NCI-H1930 (cell line): ENCODE results near the gene CIAO3.
A peak's percentile ranks its signal among the peaks of the same experiment; 100 is the strongest.
"Not testable (repeated sequence)": the region's sequence is repeated elsewhere in the genome, so short reads cannot be mapped to it uniquely, and the experiment has no call there.

Experiments
- DNase-seq, 2 experiments: peaks; one replicate each; lab custom pipeline; 2025; lab: John Stamatoyannopoulos, UW

CIAO3 gene

DNA sequence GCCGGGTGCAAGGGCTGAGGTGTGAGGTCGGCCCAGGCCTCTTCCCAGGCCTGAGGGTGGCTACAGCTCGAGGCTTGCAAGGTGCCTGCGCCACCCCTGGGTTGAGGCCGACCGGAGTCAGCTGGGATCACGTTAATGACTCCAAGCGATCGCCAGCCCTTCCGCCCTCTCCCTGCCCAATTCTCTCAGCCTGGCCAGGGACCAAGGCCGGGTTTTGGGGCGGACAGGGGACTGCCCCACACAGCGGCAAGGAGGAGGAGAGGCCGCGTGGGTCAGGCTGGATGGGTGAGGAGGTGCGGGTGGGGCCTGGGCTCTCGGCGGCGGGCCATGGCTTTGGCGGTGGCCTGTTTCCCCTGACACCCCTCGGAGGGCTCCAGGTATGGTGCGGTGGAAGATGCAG lies 47.4 kb downstream of the CIAO3 start:
- DNase-seq = no peak

DNA sequence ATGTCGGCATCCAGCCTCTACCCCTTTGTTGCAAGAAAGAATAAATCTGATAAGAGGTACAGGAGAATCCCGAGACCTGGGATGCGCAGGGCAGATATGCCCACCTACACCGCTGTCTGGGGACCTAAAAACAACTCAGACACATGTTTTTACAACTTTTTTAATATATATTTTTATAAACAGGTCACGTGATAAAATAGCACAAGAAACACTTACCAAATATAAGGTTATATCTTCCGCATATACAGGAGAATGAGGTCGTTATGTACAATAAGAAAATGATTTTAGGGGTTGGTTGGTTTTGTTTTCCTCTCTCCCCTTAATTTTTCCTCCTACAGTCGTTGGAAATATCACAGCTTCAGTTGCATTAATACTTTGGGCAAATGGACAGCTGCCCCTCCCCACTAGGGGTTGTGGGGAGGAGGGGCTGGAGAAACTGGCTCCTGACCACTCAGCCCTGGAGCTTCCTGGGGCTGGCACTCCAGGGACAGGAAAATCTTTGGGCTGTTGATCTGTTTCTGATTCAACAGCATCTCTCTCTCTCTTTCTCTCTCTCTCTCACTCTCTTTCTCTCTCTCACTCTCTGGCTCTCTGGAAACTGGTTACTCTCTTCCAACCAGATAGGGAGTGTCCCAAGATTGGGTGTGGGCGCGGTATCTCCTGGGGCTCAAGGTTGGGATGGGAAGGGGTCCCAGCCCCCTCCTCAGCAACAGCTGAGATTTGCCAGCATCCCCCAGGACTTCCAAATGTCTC lies 48.3 kb downstream of the CIAO3 start:
- no peak for DNase-seq

DNA sequence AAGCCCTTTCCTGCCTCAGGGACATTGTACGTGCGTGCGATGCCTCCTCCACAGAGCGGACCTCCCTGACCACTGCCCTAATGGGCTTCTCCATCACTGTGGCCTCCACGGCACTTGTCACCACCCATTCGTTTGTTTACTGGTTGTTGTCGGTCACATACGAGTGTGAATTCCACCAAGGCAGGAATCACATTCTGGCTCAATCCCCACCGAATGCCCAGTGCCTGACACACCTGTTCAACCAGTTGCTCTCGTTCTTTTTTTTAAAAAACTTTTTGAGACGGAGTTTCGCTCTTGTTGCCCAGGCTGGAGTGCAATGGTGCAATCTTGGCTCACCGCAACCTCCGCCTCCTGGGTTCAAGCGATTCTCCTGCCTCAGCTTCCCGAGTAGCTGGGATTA lies 49.6 kb downstream of the CIAO3 start:
- not testable (repeated sequence) for DNase-seq

DNA sequence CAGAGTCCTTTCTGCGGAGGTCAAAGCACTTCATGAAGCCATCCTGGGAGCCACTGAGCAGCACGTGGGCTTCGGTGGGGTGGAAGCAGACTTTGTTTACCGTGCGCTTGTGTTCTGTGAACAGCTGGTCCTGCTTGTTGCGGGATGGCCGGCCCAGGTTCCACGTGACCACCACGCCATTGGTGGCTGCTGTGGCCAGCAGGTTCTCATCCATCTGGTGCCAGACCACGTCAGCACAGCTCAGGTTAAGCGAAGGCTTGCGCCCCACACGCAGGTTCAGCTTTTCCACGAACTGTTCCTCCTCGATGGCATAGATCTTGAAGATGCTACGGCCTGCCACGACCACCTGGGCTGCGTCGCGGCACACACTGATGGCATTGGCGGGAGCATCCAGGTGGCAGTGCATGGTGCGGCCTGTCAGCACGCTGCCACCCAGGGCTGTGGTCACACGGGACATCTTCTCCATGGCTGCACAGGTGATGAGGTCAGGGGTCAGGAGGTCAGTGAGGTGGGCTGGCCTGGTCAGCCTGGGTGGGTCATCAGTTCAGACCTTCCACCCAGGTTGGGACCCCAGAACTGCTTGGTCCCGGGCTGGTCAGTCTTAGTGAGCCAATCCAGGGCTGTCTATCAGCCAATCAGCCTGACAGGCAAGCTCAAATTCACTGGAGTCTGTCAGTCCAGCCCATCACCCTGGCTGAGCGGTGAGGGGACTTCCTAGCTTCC lies 51.5 kb downstream of the CIAO3 start:
- no peak for DNase-seq

DNA sequence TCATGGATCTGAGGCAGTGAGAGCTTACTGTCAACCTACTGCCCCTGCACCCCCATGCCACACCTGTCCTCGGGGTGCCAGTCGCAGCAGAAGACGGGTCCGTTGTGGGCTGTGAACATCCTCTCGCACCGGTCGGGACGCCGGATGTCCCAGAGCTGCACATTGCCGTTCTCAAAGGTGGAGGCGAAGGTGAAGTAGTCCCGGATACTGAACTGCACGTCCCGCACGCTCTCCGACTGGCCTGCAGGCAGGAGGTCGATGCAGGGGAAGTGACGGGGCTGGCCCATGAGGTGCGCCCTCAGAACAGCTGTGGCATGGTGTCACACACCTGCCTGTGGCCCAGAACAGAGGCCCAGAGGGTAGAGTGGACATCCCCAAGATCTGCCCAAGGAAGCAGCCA lies 53.3 kb downstream of the CIAO3 start:
- no peak for DNase-seq

DNA sequence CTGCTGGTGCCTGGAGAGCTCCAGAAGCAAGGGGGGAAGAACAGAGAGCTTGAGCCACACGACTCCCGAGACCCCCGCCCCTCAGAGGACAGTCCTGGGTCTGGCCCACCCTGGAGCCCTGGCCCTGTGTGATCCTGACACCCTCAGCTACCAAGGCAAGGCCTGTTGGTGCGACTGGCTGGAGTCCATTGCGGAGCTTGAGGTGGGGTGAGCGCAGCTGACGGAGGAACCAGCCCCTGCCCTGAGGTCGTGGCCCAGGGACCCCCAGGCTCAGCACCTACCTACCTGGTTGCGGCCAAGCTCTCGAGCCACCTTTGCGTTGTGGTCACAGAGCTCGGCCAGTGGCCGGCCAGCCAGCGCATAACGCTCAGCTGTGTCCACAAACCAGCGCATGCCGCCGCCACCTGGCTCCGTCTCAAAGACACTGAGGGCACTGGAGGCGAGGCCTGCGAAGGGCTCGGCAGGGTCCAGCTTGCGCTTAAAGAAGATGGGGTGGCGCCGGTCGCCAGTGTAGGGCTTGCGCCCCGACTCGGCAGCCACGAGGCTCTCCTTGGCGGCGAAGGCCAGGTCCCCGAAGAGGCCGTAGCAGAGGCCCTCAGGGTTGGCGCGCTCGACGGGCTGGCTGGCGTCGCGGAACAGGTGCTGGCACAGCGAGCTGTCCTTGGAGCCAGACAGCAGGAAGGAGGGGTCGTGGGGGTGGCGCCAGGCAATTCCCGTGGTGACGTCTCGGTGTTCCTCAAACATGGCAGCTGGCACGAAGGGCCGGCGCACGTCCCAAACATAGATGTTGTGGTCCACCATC lies 54.1 kb downstream of the CIAO3 start:
- DNase-seq = no peak

DNA sequence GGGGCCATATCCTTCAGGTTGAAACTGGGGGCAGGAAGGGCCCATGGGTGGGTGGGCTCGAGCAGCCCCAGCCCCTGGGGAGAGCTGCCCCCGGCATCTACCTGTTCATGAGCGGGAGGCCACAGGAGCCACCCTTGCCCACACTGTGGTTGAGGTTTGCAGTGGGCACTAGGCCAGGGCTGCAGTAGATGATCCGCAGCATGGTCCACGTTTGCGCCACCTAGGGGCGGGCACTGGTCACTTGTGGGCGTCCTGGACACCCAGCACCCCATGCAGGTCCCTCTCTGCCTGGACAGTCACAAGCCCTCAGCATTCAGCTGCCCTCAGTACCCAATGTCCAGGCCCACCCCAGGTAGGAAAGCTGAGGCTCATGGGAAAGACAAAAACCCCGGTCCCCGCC lies 54.8 kb downstream of the CIAO3 start:
- peak; percentile 35 to 69 for DNase-seq

DNA sequence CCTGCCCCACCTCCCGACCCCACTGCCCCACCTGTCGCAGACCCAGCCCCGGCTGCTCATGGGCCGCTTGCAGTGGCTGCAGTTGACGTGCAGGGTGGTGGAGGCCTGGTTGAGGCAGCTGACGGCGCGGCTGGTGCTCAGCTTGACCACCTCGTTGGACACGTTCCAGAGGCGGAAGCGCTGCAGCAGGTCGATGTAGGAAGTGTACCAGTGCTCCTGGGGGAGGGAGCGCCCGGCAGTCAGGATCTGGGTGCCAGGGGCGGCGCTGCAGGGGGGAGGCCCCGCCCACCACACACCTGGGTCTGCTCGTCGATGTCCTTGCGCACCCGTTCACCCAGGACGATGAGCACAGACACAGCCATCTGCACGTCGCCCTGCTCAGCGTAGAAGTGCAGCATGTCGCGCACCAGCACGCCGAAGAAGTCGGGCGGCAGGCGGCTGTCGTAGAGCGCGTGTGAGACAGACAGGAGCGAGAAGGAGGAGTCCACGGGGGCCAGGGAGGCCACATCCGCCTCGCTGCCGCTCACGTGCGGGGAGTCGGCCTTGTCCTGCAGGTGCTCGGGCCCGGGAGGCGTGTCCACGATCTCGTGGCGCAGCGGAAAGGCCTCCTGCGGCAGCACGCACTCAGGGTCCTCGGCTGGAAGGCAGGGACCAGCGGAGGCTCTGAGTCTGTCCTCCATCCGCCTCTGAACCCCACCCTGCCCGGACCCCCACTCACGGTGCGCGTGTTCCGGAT lies 55.7 kb downstream of the CIAO3 start:
- no peak for DNase-seq

DNA sequence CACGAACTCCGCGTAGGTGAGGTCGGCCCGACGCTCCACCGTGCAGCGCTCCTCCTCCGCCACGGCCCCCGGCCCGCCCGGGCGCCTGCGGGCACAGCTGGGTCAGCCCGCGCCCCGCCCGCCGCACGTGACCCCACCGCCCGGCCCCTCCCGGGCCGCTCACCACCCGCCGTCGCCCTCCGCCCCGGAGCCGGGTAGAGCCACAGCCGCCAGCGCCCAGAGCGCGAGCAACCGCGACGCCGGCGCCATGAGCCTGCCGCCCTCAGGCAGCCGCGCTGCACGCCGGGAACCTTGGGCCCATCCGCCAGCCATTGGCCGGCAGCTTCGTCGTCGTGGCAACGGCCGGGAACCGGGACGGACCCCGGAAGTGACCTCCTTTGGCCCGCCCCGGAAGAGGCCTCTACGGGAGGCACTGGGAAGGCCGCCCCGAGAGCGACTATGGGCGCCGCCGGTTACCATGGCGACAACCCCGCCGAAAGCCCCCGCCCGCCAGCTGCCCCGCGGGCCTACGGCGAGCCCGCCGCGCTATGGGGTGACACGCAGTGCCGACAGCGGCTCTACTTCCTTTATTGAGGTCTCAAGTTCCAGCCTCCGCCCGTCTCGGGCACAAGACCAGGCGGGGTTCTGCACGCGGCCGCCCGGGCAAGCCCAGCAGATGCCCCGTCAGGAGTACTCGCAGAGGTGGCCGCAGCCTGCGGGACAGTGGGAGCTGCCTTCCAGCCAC lies 56.6 kb downstream of the CIAO3 start, which contains the start of gene JMJD8:
TSS of gene JMJD8 (minus strand) at position 264 of the 724 bp plus-strand sequence. CDS start at position 249, 15 bp downstream.
- DNase-seq = peak; percentile 95 to 98

DNA sequence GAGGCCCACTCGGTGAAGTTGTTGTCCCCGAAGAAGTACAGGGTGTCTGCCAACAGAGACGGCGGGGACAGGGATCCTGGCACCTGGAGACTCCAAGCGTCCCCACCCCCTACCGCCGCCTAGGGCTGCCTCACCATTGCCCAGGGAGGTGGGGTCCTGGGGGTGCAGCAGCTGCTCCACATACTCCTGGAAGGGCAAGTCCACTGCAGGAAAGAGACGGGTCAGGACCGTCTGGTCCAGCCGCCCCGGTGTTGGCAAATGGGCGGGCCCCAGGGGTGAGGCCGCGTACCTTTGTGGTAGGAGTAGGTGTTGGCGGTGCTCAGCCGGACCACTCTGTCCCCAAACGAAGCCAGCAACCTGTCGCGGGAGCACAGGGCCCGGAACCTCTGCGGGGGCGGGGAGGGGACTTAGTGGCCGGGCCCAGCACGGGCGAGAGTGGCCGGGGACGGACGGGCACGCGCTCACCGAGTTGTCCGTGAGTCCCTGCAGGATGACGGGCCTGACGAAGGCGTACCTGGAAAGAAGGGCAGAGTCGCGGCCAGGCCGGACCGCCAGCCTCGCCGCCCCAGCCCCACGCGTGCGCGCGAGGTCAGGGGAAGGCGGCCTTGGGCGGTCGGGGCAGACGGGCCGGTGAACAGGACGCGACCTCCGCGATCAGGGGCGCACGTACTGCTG lies 57.3 kb downstream of the CIAO3 start:
- DNase-seq = no peak

DNA sequence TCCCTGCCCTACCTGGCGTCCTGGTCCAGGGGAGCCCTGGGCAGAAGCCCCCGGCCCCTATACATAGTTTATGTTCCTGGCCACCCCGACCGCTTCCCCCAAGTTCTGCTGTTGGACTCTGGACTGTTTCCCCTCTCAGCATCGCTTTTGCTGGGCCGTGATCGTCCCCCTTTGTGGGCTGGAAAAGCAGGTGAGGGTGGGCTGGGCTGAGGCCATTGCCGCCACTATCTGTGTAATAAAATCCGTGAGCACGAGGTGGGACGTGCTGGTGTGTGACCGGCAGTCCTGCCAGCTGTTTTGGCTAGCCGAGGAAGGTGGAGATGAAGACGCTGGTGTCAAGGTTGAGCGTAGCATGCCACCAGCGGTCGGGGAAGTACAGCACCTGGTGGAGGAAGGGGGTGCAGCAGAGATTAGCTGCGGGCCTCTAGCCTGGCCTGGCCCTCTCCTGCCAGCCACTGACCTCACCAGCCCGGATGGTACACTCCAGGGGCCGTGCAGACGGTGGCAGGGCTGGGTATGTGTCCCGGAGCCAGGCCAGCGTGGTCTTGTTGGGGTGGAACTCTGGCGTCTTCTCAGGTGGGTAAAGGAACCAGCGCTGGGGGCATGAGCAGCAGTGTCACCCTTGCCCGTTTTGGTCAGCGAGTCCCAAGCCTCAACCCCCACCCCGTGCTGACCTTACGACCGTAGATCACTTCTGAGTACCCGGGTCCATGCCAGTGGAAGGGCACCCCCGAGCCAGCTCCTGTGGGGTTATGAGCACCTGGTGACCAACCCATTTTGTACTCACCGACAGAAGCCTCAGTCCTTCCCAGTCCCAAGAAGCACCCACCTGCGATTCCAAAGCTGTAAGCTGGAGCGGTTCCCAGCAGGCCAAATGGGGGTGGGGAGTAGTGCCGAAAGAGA lies 58.1 kb downstream of the CIAO3 start:
- no peak for DNase-seq

DNA sequence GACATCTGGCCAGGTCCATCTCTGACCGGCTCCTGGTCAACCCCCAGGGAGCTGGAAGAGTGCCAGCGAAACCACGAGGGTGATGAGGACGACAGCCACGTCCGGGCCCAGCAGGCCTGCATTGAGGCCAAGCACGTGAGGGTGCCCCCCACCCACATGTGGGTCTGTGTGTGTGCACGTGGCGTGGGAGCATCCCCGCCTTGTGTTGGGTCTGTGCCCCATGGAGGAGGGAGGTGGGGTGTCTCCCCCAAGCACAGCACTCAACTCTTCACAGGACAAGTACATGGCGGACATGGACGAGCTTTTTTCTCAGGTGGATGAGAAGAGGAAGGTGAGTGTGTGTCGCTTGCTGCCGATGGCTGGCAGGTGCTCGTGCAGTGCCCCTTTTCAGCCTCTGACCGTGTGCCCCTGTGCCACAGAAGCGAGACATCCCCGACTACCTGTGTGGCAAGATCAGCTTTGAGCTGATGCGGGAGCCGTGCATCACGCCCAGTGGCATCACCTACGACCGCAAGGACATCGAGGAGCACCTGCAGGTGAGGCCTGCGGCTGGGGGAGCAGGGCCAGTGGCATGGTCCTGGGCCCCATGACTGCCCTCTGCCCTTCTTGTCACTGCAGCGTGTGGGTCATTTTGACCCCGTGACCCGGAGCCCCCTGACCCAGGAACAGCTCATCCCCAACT lies 58.9 kb downstream of the CIAO3 start:
- DNase-seq = no peak

DNA sequence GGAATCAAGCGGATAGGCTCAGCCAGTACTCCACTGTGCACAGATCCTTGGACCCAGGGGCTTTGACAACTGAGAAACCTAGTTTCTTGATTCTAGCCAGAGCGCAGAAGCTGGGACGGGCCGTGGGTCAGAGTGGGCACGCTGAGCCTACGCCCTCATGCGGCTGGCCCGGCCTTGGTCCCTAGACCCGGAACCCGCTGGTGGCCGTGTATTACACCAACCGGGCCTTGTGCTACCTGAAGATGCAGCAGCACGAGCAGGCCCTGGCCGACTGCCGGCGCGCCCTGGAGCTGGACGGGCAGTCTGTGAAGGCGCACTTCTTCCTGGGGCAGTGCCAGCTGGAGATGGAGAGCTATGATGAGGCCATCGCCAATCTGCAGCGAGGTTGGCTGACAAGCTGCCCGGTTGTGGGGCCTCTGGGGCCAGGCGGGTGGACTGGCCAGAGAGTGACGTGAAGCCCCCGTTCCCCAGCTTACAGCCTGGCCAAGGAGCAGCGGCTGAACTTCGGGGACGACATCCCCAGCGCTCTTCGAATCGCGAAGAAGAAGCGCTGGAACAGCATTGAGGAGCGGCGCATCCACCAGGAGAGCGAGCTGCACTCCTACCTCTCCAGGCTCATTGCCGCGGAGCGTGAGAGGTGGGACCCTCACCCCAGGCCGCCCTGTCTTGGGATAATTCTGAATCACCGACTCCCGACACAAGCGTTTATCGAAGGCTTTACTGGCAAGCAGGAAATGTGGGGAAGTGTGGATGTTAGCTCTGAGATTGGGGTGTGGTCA lies 59.6 kb downstream of the CIAO3 start:
- peak in 1 of 2 experiments; percentile 39 for DNase-seq

DNA sequence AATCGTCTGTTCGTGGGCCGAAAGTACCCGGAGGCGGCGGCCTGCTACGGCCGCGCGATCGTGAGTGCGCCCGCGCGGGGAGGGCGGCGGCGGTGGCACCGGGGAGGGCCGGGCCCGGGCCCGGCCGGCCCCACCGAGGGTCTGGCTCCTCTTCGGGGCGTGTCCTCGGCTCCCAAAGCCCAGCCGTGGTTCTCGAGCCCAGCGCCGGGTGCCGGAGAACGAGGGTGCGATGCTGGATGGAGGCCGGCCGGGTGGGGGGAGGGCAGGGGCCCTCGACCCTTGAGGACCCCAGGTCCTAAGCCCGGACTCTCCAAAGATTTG lies 60.2 kb downstream of the CIAO3 start:
- no peak for DNase-seq

DNA sequence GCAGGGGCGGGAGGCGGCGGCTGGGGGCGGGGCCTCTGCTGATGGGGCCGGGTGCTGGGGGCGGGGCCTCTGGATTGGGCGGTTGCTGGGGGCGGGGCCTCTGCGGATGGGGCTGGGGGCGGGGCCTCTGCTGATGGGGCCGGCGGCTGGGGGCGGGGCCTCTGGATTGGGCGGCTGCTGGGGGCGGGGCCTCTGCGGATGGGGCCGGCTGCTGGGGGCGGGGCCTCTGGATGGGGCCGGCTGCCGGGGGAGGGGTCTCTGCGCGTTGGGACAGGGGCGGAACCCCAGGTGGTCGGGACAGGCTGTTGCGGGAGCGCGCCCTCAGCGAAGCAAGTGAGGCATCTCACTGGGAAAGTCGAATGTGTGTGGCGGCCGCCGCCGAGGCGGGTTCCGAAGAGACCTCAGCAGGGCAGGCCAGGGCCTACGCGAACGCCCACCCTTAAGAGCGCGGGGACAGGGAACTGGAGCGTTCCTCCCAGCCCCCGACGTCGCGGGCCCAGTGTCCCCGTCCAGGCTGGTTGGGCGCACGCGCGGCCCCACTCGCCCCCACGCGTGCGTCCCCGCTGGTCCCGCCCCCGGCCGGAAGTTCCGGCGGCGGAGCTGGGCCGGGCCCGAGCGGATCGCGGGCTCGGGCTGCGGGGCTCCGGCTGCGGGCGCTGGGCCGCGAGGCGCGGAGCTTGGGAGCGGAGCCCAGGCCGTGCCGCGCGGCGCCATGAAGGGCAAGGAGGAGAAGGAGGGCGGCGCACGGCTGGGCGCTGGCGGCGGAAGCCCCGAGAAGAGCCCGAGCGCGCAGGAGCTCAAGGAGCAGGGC lies 60.8 kb downstream of the CIAO3 start, which contains the start of gene STUB1:
TSS of gene STUB1 (plus strand) at position 597 of the 811 bp plus-strand sequence. CDS start at position 713, 116 bp downstream.
- peak; percentile 88 to 89 for DNase-seq
